Frontal cortex (tissue), 4 donors: Measurements from ENCODE around the gene MAN2A2. TPM values are rescaled to one million over a fixed set of nuclear protein-coding genes. Genes with fewer than 3 reads are reported as not detected.

Source experiments
- DNase-seq, 2 donors: peaks; one replicate each; pipeline ENCODE4 v3.0.0; 2012; ENCODE audit warnings: low spot score in 2 of 2
- FAIRE-seq: peaks from 2 replicates; lab custom pipeline; 2012; peaks lifted over from hg19 to GRCh38; lab: Jason Lieb, UNC
- total RNA-seq: library from RNA; depleted of rRNA; stranded (reverse); fragments of >200 nt; gene quantifications from one replicate; pipeline ENCODE4 v1.2.3, GENCODE V29; 2014
- donor health status: control.
- donor health status: control.
- donor health status: control.

MAN2A2 gene
- total RNA-seq, 1 donor from 2014 or later = 22.4 TPM

DNA sequence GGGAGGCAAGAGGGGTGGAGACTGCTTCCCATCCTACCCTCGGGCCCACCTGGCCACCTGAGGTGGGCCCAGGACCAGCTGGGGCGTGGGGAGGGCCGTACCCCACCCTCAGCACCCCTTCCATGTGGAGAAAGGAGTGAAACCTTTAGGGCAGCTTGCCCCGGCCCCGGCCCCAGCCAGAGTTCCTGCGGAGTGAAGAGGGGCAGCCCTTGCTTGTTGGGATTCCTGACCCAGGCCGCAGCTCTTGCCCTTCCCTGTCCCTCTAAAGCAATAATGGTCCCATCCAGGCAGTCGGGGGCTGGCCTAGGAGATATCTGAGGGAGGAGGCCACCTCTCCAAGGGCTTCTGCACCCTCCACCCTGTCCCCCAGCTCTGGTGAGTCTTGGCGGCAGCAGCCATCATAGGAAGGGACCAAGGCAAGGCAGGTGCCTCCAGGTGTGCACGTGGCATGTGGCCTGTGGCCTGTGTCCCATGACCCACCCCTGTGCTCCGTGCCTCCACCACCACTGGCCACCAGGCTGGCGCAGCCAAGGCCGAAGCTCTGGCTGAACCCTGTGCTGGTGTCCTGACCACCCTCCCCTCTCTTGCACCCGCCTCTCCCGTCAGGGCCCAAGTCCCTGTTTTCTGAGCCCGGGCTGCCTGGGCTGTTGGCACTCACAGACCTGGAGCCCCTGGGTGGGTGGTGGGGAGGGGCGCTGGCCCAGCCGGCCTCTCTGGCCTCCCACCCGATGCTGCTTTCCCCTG lies 21.0 kb upstream of the MAN2A2 start:
- FAIRE-seq = no peak
- no peak for DNase-seq

DNA sequence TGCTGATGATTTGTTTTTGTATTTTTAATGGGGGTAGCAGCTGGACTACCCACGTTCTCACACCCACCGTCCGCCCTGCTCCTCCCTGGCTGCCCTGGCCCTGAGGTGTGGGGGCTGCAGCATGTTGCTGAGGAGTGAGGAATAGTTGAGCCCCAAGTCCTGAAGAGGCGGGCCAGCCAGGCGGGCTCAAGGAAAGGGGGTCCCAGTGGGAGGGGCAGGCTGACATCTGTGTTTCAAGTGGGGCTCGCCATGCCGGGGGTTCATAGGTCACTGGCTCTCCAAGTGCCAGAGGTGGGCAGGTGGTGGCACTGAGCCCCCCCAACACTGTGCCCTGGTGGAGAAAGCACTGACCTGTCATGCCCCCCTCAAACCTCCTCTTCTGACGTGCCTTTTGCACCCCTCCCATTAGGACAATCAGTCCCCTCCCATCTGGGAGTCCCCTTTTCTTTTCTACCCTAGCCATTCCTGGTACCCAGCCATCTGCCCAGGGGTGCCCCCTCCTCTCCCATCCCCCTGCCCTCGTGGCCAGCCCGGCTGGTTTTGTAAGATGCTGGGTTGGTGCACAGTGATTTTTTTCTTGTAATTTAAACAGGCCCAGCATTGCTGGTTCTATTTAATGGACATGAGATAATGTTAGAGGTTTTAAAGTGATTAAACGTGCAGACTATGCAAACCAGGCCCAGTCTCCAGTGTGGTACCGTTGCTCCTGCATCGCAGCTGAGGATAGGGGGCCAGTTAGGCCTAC lies 20.1 kb upstream of the MAN2A2 start:
- FAIRE-seq = no peak

DNA sequence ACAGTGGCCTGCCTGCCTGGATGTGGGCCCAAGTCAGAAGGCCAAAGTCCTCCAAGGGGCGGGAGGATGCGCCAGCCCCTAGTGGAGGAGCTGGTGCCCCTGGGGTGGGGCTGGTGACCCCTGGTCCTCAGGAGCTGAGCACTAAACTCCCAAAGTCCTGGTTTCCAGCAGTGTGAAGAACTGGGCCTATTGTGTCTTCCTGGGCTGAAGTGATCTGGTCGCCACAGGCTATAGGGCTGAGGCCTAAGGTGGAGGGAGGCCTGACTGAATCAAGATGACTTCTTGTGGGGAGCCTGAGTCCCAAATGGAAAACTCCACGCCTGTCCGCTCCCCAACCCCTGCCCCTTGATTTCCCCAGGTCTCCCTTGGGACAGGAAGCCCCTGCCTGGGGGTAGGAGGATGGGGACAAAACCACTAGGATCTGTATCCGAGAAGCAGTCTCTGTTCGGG lies 19.6 kb upstream of the MAN2A2 start:
- FAIRE-seq = no peak
- DNase-seq = no peak

More for the DNA sequence above, 20.1 kb upstream of the MAN2A2 start:
- DNase-seq = no peak

DNA sequence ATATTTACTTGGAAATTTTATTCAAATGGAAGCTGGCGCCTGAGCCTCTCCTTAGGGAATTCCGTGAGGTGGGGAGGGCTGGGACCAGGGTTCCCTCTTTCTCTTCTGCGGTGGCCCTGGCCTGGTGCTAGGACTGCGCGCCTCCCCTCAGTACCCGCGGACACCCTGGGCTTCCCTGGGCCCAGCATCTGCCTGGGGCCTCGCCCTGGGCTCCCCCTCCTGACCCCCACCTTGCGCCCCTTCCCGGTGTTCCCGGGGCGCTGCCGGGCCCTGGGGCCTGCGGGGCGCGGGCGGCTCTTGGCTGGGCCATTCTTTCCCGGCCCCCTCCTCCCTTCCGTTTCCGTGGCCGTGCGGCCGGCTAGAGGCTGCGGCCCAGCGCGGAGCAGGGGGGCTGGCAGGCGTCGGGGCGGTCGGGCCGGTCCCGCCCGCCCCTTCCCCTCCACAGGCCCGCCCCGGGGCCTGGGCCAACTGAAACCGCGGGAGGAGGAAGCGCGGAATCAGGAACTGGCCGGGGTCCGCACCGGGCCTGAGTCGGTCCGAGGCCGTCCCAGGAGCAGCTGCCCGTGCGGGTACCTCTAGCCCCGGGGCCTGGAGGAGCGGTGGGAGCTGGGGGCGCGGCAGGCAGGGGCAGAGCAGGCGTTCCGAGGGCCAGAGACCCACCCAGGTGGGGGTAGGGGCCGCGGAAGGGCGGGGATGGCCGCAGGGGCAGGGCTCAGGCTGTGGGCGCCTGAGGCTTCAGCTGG lies 19.0 kb upstream of the MAN2A2 start, which contains the start of gene FES:
TSS of gene FES (plus strand) at position 529 of the 743 bp plus-strand sequence. CDS start 542 bp downstream, outside the sequence.
- DNase-seq (peak; percentile 43 to 56), FAIRE-seq (no peak)

DNA sequence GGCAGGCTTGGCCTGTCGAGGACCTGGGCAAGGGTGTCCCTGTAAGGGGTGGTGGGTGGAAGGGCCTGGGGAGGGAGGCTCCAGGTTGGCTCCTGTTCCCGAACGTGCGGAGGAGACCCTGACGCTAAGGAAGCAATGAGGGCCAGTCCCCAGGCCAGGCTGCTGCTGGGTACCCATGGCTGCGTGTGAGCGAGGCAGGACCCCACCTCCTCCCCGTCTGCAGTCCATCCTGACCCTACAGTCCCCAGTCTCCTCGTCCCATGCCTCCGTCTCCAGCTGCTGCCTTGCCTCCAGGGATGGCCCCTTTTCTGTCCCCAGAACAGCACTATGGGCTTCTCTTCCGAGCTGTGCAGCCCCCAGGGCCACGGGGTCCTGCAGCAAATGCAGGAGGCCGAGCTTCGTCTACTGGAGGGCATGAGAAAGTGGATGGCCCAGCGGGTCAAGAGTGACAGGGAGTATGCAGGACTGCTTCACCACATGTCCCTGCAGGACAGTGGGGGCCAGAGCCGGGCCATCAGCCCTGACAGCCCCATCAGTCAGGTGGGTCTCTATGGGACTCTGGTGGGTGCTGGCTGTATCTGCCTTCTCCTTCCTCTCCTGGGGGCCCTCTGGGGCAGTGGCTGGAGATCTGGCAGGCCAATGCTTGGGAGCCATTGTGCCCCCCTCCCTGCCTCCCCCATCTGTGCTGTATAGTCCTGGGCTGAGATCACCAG lies 18.2 kb upstream of the MAN2A2 start:
- FAIRE-seq = no peak

DNA sequence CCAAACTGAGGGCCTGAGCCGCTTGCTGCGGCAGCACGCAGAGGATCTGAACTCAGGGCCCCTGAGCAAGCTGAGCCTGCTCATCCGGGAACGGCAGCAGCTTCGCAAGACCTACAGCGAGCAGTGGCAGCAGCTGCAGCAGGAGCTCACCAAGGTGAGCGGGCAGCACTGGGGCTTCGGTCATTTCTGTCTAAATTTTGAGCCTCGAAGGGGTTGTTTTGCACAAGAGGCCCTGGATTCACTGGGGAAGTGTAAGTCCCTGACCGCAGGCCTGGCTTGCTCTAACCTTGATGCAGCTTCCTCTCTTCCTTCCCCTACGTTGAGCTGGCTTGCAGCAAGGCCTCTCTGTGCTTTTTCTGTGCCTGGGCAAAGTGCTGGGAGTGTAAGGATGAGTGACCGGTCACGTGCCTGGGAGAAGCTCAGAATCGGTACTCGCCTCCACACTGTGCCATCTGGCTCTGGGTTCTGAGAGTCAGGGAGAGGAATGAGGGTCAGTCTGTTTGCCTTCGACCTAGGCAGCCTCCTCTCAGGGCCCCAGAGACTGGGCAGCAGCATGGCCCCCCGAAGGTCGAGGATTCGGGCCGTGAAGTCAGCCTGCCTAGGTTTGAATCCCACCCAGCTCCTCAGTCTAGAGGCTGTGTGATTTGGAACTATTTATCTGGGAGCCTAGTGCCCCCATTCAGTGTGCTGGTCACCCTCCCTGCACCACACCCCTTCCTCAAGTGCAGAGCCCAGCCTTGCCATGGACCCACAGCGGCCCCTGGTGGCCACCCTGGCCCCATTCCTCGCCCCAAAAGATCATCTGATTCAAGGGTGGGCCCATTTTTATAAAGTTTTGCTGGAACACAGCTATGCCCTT lies 17.4 kb upstream of the MAN2A2 start:
- no peak for FAIRE-seq

More for the DNA sequence above, 18.2 kb upstream of the MAN2A2 start:
- DNase-seq = no peak

DNA sequence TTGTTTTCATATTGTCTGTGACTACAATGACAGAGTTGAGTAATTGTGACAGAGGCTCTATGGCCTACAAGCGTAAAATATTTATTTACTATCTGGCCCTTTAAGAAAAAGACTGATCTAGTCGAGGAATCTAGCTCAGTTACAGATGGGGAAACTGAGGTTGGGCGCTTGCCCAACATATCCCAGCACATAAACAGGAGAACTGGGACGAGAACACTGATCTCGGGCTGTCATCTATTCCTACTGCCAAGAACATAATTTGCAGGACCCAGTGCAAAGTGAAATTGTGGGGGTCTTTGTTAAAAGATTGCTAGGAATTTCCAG lies 16.8 kb upstream of the MAN2A2 start:
- FAIRE-seq (no peak), DNase-seq (no peak)

More for the DNA sequence above, 17.4 kb upstream of the MAN2A2 start:
- peak; percentile 68 to 72 for DNase-seq

DNA sequence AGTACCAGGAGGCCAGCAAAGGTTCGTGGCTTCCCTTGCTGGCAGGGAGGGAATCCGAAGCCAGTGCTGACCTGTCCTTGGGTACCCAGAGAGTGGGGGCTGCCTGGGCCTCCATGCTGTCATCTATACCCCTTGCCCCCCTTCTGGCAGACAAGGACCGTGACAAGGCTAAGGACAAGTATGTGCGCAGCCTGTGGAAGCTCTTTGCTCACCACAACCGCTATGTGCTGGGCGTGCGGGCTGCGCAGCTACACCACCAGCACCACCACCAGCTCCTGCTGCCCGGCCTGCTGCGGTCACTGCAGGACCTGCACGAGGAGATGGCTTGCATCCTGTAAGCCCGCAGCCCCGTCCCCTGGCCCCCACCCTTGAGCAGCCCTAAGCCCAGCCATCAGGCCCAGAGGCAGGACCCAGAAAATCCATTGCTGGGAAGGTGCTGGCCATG lies 16.0 kb upstream of the MAN2A2 start:
- DNase-seq (no peak), FAIRE-seq (no peak)

DNA sequence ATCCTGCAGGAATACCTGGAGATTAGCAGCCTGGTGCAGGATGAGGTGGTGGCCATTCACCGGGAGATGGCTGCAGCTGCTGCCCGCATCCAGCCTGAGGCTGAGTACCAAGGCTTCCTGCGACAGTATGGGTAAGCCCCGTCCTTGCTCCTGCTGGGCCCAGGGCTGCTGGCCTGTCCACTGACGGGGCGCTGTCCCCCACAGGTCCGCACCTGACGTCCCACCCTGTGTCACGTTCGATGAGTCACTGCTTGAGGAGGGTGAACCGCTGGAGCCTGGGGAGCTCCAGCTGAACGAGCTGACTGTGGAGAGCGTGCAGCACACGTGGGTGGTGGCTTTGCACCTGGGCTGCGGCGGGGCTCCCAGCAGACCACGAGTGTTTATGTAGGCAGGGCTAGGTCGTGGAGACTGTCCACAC lies 13.8 kb upstream of the MAN2A2 start:
- no peak for DNase-seq
- FAIRE-seq = no peak

DNA sequence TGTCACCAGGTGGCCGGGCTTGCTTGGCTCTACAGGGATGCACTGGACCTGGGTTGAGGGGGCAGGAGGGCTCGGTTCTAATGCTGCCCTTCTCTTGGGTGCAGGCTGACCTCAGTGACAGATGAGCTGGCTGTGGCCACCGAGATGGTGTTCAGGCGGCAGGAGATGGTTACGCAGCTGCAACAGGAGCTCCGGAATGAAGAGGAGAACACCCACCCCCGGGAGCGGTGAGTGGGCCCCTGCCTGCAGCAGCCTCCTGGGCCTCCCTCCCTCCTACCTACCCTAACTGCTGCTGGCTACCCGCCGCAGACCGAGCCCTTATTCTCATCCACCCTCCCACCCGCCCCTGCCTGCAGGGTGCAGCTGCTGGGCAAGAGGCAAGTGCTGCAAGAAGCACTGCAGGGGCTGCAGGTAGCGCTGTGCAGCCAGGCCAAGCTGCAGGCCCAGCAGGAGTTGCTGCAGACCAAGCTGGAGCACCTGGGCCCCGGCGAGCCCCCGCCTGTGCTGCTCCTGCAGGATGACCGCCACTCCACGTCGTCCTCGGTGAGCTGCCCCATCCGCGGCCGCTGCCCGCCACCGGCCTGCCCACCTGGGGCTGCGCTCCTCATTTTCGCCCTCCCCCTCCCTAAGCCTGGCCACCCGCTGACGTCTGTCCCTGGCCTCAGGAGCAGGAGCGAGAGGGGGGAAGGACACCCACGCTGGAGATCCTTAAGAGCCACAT lies 13.2 kb upstream of the MAN2A2 start:
- FAIRE-seq = no peak
- DNase-seq = no peak

DNA sequence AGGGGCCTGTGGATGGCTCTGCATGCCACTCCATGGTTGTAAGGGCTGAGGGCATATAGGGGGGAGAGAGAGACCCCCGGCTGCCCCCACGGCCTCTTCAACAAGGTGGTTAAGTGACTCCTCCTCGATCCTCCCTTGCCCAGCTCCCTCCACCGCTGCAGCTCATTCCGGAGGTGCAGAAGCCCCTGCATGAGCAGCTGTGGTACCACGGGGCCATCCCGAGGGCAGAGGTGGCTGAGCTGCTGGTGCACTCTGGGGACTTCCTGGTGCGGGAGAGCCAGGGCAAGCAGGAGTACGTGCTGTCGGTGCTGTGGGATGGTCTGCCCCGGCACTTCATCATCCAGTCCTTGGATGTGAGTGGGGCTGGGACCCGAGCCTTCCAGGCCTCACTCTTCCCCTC lies 12.3 kb upstream of the MAN2A2 start:
- DNase-seq = no peak
- FAIRE-seq = no peak

DNA sequence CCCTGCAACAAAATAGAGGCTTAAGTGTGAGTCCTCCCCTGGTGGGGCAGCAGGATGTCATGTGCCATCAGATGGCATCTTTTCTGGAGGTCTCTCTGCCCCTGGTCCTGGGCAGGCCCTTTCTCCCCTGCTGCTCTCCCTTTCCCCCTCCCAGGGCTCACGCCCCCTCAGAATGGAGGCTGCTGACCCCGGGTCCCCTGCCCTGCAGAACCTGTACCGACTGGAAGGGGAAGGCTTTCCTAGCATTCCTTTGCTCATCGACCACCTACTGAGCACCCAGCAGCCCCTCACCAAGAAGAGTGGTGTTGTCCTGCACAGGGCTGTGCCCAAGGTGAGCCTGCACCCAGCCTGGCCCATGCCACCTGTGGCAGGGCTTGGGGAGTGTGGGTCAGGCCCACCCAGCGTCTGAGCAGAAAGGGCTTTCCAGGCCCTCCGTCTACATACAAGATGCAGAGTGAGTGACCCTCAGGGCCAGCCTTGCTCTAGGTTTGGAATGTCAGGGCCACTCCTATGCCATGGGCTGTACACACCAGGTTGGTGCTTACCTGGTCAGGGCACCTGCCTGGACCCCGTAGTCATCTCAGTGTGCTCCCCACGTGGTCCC lies 11.7 kb upstream of the MAN2A2 start:
- no peak for DNase-seq
- FAIRE-seq = no peak

DNA sequence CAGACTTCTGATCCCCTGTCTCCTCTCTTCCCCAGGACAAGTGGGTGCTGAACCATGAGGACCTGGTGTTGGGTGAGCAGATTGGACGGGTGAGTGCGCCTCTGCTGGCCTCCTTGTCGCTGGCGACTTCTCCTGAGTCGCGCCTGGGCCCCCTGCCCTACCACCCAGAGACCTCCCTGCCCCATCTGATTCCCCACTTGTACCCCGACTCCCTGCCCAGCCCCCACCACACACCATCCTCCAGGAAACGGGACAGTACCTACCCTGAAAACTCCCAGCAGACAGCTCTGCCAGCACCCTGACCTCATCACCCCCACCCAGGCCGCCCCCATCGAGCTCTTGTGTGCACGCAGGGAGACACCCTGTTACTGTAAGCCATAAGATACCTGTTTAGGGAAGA lies 11.1 kb upstream of the MAN2A2 start:
- no peak for FAIRE-seq

DNA sequence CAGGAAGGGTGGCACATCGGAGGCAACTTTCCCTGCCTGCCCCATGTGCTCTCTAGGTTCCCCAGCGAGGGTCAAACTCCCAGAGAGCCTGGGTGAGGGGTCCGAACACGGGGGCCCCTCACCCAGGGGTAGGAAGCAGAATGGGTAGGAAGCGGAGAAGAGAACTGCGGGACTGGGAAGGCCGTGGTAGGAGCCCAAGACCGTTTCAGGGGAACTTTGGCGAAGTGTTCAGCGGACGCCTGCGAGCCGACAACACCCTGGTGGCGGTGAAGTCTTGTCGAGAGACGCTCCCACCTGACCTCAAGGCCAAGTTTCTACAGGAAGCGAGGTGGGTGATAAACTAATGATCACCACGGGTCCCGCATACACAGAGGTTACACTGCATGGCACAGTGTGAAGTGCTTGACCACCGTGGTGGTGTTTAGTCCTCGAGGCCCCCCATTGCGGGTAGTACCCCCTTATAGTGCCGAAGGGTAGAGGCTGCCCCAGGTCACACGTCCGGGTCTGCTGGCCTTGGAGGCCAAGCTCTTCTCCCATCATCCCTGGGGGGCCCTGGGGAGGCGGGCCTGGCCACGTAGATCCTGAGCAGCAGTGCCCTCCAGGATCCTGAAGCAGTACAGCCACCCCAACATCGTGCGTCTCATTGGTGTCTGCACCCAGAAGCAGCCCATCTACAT lies 10.5 kb upstream of the MAN2A2 start:
- no peak for DNase-seq
- FAIRE-seq = no peak

More for the DNA sequence above, 11.1 kb upstream of the MAN2A2 start:
- no peak for DNase-seq

DNA sequence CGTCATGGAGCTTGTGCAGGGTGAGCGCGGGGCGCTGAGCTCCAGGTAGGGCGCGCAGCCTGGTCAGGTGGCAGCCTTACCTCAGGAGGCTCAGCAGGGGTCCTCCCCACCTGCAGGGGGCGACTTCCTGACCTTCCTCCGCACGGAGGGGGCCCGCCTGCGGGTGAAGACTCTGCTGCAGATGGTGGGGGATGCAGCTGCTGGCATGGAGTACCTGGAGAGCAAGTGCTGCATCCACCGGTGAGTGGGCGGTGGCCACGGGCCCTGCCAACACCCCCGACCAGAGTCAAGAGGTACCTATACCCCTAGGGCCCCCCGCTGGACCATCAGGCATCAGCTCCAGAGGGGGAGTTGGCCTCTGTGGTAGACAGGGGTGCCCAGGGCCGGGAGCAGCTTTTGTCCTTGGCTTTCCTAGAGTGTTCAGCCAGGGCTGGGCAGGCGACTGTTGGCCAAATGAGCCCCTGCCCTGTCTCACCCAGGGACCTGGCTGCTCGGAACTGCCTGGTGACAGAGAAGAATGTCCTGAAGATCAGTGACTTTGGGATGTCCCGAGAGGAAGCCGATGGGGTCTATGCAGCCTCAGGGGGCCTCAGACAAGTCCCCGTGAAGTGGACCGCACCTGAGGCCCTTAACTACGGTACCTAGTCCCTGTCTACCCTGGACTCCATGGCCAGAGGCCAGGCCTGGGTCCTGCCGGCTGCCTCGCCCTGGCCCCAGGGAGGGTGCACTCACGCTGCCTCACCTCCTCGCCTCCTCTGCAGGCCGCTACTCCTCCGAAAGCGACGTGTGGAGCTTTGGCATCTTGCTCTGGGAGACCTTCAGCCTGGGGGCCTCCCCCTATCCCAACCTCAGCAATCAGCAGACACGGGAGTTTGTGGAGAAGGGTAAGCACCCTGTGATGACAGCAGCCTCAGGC lies 9.7 kb upstream of the MAN2A2 start:
- no peak for FAIRE-seq
- no peak for DNase-seq

DNA sequence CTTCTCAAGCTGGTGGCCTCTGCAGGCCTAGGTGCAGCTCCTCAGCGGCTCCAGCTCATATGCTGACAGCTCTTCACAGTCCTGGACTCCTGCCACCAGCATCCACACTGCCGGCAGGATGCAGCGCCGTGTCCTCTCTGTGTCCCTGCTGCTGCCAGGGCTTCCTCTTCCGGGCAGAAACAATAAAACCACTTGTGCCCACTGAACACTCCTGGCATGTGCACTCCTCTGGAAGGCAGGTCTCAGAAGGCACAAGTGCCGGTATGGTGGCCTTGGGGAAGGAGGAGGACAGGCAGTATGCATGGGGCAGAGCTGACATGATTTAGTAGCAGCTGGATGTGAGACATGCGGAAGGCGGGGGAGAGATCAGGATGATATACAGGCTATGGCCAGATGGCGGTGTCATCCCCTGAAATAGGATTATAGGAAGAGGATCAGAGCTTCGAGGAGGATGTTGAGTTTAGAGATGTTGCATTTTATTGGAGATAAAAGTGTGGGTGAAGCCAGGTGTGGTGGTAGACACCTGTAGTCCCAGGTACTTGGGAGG lies 7.5 kb upstream of the MAN2A2 start:
- DNase-seq = no peak
- FAIRE-seq = no peak
